Hepatocyte (in vitro differentiated cells): ENCODE data around the gene FBXL17. TPM values are rescaled to one million over a fixed set of nuclear protein-coding genes. Genes with fewer than 3 reads are reported as not detected.

Experiments used
- DNase-seq: peaks from one replicate; pipeline ENCODE4 v3.0.0-alpha.2; 2016; ENCODE audit warnings: low spot score
- H2AFZ ChIP-seq: fragments of 200-600 bp; sonication (generic); 2 replicates; pipeline ENCODE4 v1.6.0; 2016; ENCODE audit warnings: antibody characterized with exemption, mild to moderate bottlenecking
- H3K27ac ChIP-seq: fragments of 200-600 bp; sonication (generic); 2 replicates; pipeline ENCODE4 v1.5.1; 2016; ENCODE audit warnings: mild to moderate bottlenecking
- H3K27me3 ChIP-seq: fragments of 200-600 bp; sonication (generic); 2 replicates; pipeline ENCODE4 v1.6.1; 2016
- H3K36me3 ChIP-seq: fragments of 200-600 bp; sonication (generic); replicated peaks from 2 replicates; pipeline ENCODE4 v1.5.1; 2016; ENCODE audit warnings: low read depth; ENCODE audit not compliant: insufficient read depth
- H3K4me1 ChIP-seq: fragments of 200-600 bp; sonication (generic); 2 replicates; pipeline ENCODE4 v1.5.1; 2016; ENCODE audit warnings: mild to moderate bottlenecking, moderate library complexity; ENCODE audit not compliant: insufficient read depth
- H3K4me2 ChIP-seq: fragments of 200-600 bp; sonication (generic); 2 replicates; pipeline ENCODE4 v1.6.0; 2016
- H3K4me3 ChIP-seq: fragments of 200-600 bp; sonication (generic); 2 replicates; pipeline ENCODE4 v1.5.1; 2016; ENCODE audit warnings: mild to moderate bottlenecking
- H3K79me2 ChIP-seq: fragments of 200-600 bp; sonication (generic); 2 replicates; pipeline ENCODE4 v1.6.0; 2017; ENCODE audit warnings: mild to moderate bottlenecking
- H3K9me2 ChIP-seq: fragments of 200-600 bp; sonication (generic); replicated peaks from 2 replicates; pipeline ENCODE4 v1.6.0; 2017; ENCODE audit warnings: mild to moderate bottlenecking; ENCODE audit not compliant: insufficient read depth
- H3K9me3 ChIP-seq: fragments of 200-600 bp; sonication (generic); 2 replicates; pipeline ENCODE4 v1.5.1; 2016; ENCODE audit warnings: low read depth, mild to moderate bottlenecking
- H4K20me1 ChIP-seq: fragments of 200-600 bp; sonication (generic); 2 replicates; pipeline ENCODE4 v1.6.0; 2016; ENCODE audit warnings: mild to moderate bottlenecking; ENCODE audit not compliant: insufficient read depth, poor library complexity, severe bottlenecking
- EZH2 ChIP-seq: fragments of 200-600 bp; sonication (generic); IDR thresholded peaks from 2 replicates; pipeline ENCODE4 v1.6.1; 2016; ENCODE audit warnings: antibody characterized with exemption, mild to moderate bottlenecking, borderline replicate concordance
- EZH2phosphoT487 ChIP-seq: fragments of 200-600 bp; sonication (generic); IDR thresholded peaks from one replicate; pipeline ENCODE4 v1.6.1; 2018; ENCODE audit warnings: antibody characterized with exemption, mild to moderate bottlenecking, low read depth, moderate library complexity; ENCODE audit not compliant: unreplicated experiment, severe bottlenecking
- WGBS: methylation state at CpG from one replicate; pipeline ENCODE4 v1.1.6; 2016; ENCODE audit warnings: low lambda C conversion rate; ENCODE audit errors: missing lambda C conversion rate; 5-methylcytosine and 5-hydroxymethylcytosine counted together
- polyA plus RNA-seq: library from polyadenylated mRNA; unstranded; fragments of >200 nt; fragmentation: Nextera tagmentation; extraction: Ambion mirVana; gene quantifications from 2 replicates; pipeline ENCODE4 v1.2.1, GENCODE V29; 2016
- total RNA-seq: library from RNA; depleted of rRNA; stranded (reverse); fragments of >200 nt; gene quantifications from 2 replicates; pipeline ENCODE4 v1.2.3, GENCODE V29; 2014
- TF ChIP-seq, protein P1 (sequence below): fragments of 200-600 bp; sonication (generic); IDR thresholded peaks from 2 replicates; pipeline ENCODE4 v1.5.1; 2016; ENCODE audit warnings: antibody characterized with exemption, mild to moderate bottlenecking; ENCODE audit not compliant: poor library complexity

FBXL17 gene
- total and polyA plus RNA-seq, 2 experiments from 2014 or later = 12.5 to 18.2 TPM

DNA sequence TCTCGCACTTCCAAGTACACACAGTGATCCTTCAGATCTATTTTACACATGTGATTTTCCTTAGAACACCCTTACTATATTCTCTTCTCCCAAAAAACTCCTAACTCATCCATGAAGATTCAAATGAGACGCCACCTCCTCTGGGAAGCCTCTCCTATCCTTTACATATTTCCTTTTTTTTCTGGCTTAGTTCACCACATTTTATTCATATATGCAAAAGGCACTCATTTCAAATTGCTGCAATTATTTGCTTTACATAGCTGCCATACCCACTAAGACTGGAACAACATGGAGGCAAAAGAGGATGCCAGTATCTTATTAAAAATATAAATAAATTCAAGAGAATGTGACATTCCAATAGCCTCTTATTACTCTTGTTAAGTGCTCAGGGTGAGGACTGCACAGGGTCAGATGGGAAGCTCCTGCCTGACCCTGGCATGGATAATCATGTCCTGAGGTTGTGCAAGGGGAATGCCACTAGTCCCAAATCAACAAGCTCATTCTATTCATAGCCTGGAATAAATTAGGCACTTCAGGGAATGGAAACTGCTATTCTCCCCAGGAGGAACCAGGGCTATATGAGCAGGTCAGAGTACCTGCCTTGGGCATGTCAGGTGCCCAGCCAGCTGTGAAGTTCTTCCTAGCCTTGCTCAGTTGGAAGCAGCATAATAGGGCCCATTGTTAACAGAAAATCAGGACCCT is 262.9 kb downstream of the FBXL17 start:
- no peaks in the 10 kb centered on the region for H3K4me1 ChIP-seq
- no peak overlapping the region for H3K27ac ChIP-seq
- H3K4me3 ChIP-seq = no peak overlapping the region
- no peaks in the 10 kb centered on the region for H3K9me3 ChIP-seq
- no peaks in the 10 kb centered on the region for H3K27me3 ChIP-seq
- no peak overlapping the region for H2AFZ ChIP-seq
- H3K79me2 ChIP-seq = no peaks in the 10 kb centered on the region
- no peak overlapping the region for H3K4me2 ChIP-seq
- no peaks in the 10 kb centered on the region for H4K20me1 ChIP-seq
- H3K36me3 ChIP-seq = no peaks in the 10 kb centered on the region
- no peak for DNase-seq
- WGBS = 100% methylated on average over 2 of the region's 2 CpGs
- H3K9me2 ChIP-seq = no peaks in the 10 kb centered on the region
- TF ChIP-seq EZH2phosphoT487 = no peak
- TF ChIP-seq, protein P1, sequence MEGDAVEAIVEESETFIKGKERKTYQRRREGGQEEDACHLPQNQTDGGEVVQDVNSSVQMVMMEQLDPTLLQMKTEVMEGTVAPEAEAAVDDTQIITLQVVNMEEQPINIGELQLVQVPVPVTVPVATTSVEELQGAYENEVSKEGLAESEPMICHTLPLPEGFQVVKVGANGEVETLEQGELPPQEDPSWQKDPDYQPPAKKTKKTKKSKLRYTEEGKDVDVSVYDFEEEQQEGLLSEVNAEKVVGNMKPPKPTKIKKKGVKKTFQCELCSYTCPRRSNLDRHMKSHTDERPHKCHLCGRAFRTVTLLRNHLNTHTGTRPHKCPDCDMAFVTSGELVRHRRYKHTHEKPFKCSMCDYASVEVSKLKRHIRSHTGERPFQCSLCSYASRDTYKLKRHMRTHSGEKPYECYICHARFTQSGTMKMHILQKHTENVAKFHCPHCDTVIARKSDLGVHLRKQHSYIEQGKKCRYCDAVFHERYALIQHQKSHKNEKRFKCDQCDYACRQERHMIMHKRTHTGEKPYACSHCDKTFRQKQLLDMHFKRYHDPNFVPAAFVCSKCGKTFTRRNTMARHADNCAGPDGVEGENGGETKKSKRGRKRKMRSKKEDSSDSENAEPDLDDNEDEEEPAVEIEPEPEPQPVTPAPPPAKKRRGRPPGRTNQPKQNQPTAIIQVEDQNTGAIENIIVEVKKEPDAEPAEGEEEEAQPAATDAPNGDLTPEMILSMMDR = no peak
- TF ChIP-seq EZH2 = no peak

- no peaks in the 10 kb centered on the region for H3K27me3 ChIP-seq
- DNase-seq = no peak
- H3K9me3 ChIP-seq = no peaks in the 10 kb centered on the region
- H3K4me3 ChIP-seq = no peak overlapping the region
- H2AFZ ChIP-seq = no peak overlapping the region
- H3K36me3 ChIP-seq = no peaks in the 10 kb centered on the region
- TF ChIP-seq, protein P1 = no peak
- no peak for TF ChIP-seq EZH2phosphoT487
- H3K4me2 ChIP-seq = no peak overlapping the region
- no peaks in the 10 kb centered on the region for H3K9me2 ChIP-seq
- H3K4me1 ChIP-seq = no peaks in the 10 kb centered on the region
- no peaks in the 10 kb centered on the region for H4K20me1 ChIP-seq
- no peak overlapping the region for H3K27ac ChIP-seq
- H3K79me2 ChIP-seq = no peaks in the 10 kb centered on the region
Measured at GRCh38 chr5:108115673-108116072, 266.2 kb downstream of the FBXL17 start.

DNA sequence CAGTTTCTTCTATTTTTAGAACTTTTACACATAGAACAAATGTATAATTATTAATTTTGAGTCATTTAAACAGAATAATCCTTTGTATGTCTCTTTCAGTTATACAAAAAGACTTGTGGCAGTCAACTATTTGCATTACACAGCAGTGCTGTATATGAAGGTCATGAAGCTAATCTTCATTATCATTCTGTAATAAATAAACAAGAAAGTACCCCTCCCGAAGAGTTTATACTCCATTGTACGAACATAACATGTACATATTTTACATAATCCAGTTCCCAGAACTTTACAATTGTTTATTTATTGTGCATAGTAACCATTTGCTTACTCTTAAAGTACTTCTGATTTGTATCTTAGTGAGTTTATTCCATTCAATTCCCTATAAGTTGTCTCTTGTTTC is 267.9 kb downstream of the FBXL17 start:
- 91% methylated on average over 2 of the region's 2 CpGs for WGBS

More for the DNA sequence above, 267.9 kb downstream of the FBXL17 start:
- TF ChIP-seq EZH2phosphoT487 = no peak
- TF ChIP-seq, protein P1 = no peak
- TF ChIP-seq EZH2 = no peak
- H3K79me2 ChIP-seq = no peaks in the 10 kb centered on the region
- no peaks in the 10 kb centered on the region for H3K4me1 ChIP-seq
- no peaks in the 10 kb centered on the region for H3K9me2 ChIP-seq
- no peaks in the 10 kb centered on the region for H3K36me3 ChIP-seq
- H3K9me3 ChIP-seq = no peaks in the 10 kb centered on the region
- no peaks in the 10 kb centered on the region for H4K20me1 ChIP-seq
- no peaks in the 10 kb centered on the region for H3K27me3 ChIP-seq
- H3K4me2 ChIP-seq = no peak overlapping the region
- no peak overlapping the region for H2AFZ ChIP-seq
- no peak overlapping the region for H3K27ac ChIP-seq
- no peak for DNase-seq
- H3K4me3 ChIP-seq = no peak overlapping the region
